ENCODE measurements around the gene TUBGCP2. TPM values are rescaled to one million over a fixed set of nuclear protein-coding genes. Genes with fewer than 3 reads are reported as not detected.
"Not testable (repeated sequence)": the region's sequence is repeated elsewhere in the genome, so short reads cannot be mapped to it uniquely, and the experiment has no call there.

TUBGCP2 gene
- total RNA-seq, 1 donor from 2014 or later, result 65.0 TPM

DNA sequence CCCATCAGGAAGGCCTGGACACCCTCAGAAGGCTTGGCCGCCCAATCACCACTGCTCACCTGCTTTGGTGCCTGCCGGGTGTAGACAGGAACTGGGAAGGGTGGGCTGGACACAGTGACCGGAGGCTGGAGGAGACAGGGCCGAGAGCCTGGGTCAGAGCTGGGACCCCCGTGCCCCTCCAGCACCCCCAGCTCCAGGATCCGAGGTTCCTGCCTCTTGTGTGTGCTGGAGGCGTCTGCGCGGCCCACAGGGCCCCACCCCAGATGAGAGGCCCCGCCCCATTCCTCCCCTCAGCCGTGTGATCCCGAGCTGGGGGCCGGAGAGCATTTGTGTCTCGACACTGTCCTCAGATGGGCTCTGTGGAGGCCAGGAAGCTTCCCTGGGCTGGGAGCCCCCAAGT, 41.4 kb downstream of the TUBGCP2 start:
- Mint-ChIP-seq H3K4me3 (no peak overlapping the region), H3K4me1 (ENCODE audit: low read depth) (peaks cover 34% of the 10 kb centered on the region), H3K9me3 (no peaks in the 10 kb centered on the region), H3K27ac (no peak overlapping the region), H3K27me3 (ENCODE audit: insufficient read depth) (no peaks in the 10 kb centered on the region), H3K36me3 (ENCODE audit: low read depth) (peaks cover 20% of the 10 kb centered on the region)
- DNase-seq (ENCODE audit: low spot score), result no peak
- intact Hi-C loops (cut with micrococcal nuclease), result no loop called here

DNA sequence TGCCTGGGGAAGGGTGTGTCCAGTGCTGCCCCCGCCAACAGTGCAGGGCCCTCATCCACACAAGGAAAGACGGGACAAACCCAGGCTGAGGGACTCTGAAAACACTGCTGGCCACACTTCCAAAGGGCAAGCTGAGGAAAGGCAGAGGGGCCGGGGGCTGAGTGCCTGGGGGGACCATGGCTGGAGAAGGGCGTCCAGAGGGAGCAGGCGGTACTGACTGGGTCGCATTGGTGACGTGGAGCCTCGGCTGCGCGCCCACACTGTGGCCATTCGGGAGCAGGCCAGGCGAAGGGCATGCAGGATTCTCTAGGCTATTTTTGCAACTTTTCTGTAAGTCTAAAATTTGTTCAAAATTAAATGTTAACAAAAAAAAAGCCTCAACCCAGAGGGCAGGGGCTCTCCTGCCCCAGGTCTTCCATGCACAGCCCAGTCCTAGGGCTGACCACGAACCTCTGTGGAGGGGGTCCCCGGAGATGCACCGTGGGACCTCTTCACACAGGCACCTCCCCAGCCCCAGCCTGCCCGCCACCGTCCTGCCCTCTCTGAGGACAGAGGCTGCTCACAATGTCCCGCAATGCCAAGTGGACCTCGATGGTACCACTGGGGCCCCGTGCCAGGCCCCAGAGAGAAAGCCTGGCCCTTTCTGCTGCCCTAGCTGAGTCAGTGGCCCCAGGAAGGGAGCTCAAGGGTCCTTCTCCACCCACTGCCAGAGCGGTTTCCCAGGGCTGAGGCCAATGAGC, 42.4 kb downstream of the TUBGCP2 start:
- peaks cover 14% of the 10 kb centered on the region for H3K36me3 Mint-ChIP-seq (ENCODE audit: low read depth)
- H3K4me1 Mint-ChIP-seq (ENCODE audit: low read depth), result peaks cover 35% of the 10 kb centered on the region
- intact Hi-C loops (cut with micrococcal nuclease), result no loop called here
- no peaks in the 10 kb centered on the region for H3K27me3 Mint-ChIP-seq (ENCODE audit: insufficient read depth)
- H3K9me3 Mint-ChIP-seq, result no peaks in the 10 kb centered on the region
- no peak overlapping the region for H3K4me3 Mint-ChIP-seq
- H3K27ac Mint-ChIP-seq, result no peak overlapping the region
- no peak for DNase-seq (ENCODE audit: low spot score)

DNA sequence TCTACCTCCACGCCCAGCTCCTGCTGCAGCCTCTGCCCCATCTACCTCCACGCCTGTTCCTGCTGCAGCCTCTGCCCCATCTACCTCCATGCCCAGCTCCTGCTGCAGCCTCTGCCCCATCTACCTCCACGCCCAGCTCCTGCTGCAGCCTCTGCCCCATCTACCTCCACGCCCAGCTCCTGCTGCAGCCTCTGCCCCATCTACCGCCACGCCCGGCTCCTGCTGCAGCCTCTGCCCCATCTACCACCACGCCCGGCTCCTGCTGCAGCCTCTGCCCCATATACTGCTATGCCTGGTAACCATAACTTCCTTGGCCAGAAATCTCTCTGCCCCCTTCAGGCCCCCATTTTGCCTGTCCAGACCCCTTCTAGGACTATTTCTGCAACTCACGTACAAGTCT, 43.6 kb downstream of the TUBGCP2 start:
- H3K27ac Mint-ChIP-seq, H3K9me3 Mint-ChIP-seq: not testable (repeated sequence)

DNA sequence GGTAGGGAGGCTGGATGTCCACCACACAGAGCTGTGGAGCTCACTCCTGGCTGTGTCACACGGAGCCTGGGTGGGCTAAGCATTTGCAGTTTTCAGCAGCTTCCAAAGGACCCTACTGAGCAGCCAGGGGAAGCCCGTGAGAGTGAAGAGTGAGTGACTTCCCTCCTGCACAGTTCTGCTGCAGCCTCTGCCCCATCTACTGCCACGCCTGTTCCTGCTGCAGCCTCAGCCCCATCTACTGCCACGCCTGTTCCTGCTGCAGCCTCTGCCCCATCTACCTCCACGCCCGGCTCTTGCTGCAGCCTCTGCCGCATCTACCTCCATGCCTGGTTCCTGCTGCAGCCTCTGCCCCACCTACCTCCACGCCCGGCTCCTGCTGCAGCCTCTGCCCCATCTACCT, 44.2 kb downstream of the TUBGCP2 start:
- DNase-seq (ENCODE audit: low spot score), result peak; percentile 40
- H3K27me3 Mint-ChIP-seq (ENCODE audit: insufficient read depth), result no peaks in the 10 kb centered on the region
- H3K27ac Mint-ChIP-seq, result peak overlapping the region; percentile 48
- peaks cover 14% of the 10 kb centered on the region for H3K36me3 Mint-ChIP-seq (ENCODE audit: low read depth)
- peaks cover 50% of the 10 kb centered on the region for H3K4me1 Mint-ChIP-seq (ENCODE audit: low read depth)
- H3K9me3 Mint-ChIP-seq, result no peaks in the 10 kb centered on the region
- intact Hi-C loops (cut with micrococcal nuclease), result loop anchor here (5.0 kb wide), 1 partner anchor 113 kb away; the partner anchor contains the start of gene PAOX
- H3K4me3 Mint-ChIP-seq, result peak overlapping the region; percentile 13

More for the DNA sequence above, 43.6 kb downstream of the TUBGCP2 start:
- H3K4me1 Mint-ChIP-seq (ENCODE audit: low read depth), result peaks cover 44% of the 10 kb centered on the region
- peak overlapping the region; percentile 37 for H3K4me3 Mint-ChIP-seq
- DNase-seq (ENCODE audit: low spot score); H3K27me3 Mint-ChIP-seq (ENCODE audit: insufficient read depth); intact Hi-C loops (cut with micrococcal nuclease): not testable (repeated sequence)
- peaks cover 14% of the 10 kb centered on the region for H3K36me3 Mint-ChIP-seq (ENCODE audit: low read depth)

DNA sequence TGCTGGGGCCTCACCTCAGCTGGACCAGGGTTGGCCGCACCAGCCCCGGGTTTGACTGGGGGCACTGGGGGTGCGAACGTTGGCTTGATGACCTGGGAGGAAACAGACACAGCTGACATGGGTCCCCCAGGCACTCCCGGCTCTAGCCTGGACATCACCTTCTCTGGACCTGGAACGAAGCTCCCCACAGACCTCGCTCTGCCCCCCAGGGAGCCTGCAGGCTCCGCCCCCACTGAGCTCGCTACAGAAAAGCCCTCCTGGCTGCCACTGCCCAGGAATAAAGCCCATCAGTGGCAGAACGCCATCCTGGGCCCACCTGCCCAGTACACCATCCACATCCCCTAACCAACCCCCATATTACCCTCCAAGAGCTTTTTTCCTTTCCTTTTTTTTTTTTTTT, 45.0 kb downstream of the TUBGCP2 start:
- no peak for DNase-seq (ENCODE audit: low spot score)
- Mint-ChIP-seq H3K27me3 (ENCODE audit: insufficient read depth) (peaks cover 2% of the 10 kb centered on the region), H3K4me1 (ENCODE audit: low read depth) (peaks cover 56% of the 10 kb centered on the region), H3K4me3 (peak overlapping the region; percentile 26), H3K27ac (no peak overlapping the region), H3K9me3 (no peaks in the 10 kb centered on the region), H3K36me3 (ENCODE audit: low read depth) (peaks cover 14% of the 10 kb centered on the region)
- intact Hi-C loops (cut with micrococcal nuclease), result loop anchor here (5.0 kb wide), 1 partner anchor 114 kb away; the partner anchor contains the start of gene PAOX

DNA sequence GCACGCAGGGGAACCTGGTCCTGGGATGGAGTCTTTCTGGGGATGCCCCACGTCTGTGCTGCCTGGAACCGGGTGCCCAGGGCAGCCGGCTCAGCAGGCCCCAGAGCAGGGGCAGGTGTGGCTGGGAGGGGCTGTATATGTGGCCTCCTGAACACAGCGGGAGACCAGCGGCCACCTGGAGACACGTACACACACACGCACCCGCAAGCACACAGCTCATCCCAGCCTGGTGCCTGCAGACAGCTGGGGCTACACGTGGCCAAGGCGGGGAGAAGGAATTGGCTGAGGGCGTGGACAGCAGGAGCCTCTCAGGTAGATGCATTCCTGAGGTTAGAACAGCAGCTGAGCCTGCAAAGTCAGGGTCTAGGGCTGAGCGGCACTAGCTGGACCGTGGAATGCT, 46.0 kb downstream of the TUBGCP2 start:
- intact Hi-C loops (cut with micrococcal nuclease), result loop anchor here (1.0 to 5.0 kb wide), 3 partner anchors 95 to 725 kb away; partner anchors contain the start of genes INPP5A and PAOX
- H3K27ac Mint-ChIP-seq, result peak overlapping the region; percentile 34
- H3K4me1 Mint-ChIP-seq (ENCODE audit: low read depth), result peaks cover 56% of the 10 kb centered on the region
- H3K27me3 Mint-ChIP-seq (ENCODE audit: insufficient read depth), result peaks cover 2% of the 10 kb centered on the region
- H3K9me3 Mint-ChIP-seq, result no peaks in the 10 kb centered on the region
- H3K4me3 Mint-ChIP-seq, result peak overlapping the region; percentile 15
- H3K36me3 Mint-ChIP-seq (ENCODE audit: low read depth), result peaks cover 14% of the 10 kb centered on the region
- no peak for DNase-seq (ENCODE audit: low spot score)

GRCh38 chr10:133261726-133262325, 46.8 kb downstream of the TUBGCP2 start:
- peak overlapping the region; percentile 48 for H3K27ac Mint-ChIP-seq
- H3K27me3 Mint-ChIP-seq (ENCODE audit: insufficient read depth), result peaks cover 5% of the 10 kb centered on the region
- peaks cover 14% of the 10 kb centered on the region for H3K36me3 Mint-ChIP-seq (ENCODE audit: low read depth)
- DNase-seq (ENCODE audit: low spot score), result peak; percentile 76
- H3K9me3 Mint-ChIP-seq, result no peaks in the 10 kb centered on the region
- intact Hi-C loops (cut with micrococcal nuclease), result loop anchor here (1.0 to 5.0 kb wide), 4 partner anchors 13 to 725 kb away; partner anchors contain the start of genes INPP5A and PAOX
- H3K4me1 Mint-ChIP-seq (ENCODE audit: low read depth), result peaks cover 56% of the 10 kb centered on the region
- peak overlapping the region; percentile 65 for H3K4me3 Mint-ChIP-seq

DNA sequence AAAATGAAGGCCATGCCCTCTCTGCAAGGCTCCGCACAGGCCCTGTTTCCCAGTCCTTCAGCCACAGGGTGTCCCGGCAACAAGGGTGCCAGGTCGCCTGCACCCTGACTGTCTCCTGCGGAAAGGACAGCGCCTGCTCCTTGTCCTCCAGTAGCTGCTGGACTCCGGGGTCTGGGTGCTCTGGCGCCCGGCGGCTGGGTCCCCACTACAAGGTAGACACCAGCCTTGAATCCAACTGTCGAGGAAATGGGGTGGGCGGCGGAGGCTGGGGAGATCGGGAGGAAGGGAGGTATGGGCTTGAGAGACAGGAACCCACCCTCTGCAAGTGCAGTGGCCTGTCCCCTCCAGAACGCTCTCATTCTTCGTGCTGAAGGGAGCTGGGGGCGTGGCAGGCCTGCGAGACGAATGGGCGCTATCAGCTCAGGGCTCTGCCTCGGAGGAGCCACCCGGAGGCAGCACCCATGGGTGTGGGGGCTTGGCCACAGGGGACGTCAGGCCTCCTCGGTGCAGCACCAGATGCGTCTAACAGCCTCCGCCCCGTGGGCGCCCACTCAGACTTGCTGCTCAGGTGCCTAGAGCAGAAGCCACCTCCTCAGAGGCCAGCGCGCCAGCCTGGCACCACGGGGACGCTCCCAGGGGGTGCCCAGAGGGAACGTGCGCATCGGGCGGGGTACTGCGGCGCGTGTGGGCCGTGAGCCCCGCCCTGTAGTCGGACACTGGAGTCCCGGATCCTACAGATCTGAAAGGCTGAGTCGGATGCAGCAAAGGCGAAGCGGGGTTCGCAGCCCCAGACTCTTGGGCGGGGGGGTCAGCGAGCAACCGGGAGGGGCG, 47.6 kb downstream of the TUBGCP2 start:
- peaks cover 5% of the 10 kb centered on the region for H3K27me3 Mint-ChIP-seq (ENCODE audit: insufficient read depth)
- peak; percentile 46 for DNase-seq (ENCODE audit: low spot score)
- H3K36me3 Mint-ChIP-seq (ENCODE audit: low read depth), result peaks cover 14% of the 10 kb centered on the region
- no peaks in the 10 kb centered on the region for H3K9me3 Mint-ChIP-seq
- peak overlapping the region; percentile 92 for H3K27ac Mint-ChIP-seq
- peaks cover 56% of the 10 kb centered on the region for H3K4me1 Mint-ChIP-seq (ENCODE audit: low read depth)
- intact Hi-C loops (cut with micrococcal nuclease), result loop anchor here (1.0 to 5.0 kb wide), 2 partner anchors 14 to 116 kb away; partner anchors contain the start of gene PAOX
- peak overlapping the region; percentile 80 for H3K4me3 Mint-ChIP-seq

- intact Hi-C loops (cut with micrococcal nuclease), result loop anchor here (1.0 kb wide), 4 partner anchors 50 to 297 kb away; partner anchors contain the start of gene MTG1
- Mint-ChIP-seq H3K9me3 (no peaks in the 10 kb centered on the region), H3K27ac (peak overlapping the region; percentile 96), H3K4me3 (peak overlapping the region; percentile 80), H3K27me3 (ENCODE audit: insufficient read depth) (peaks cover 5% of the 10 kb centered on the region), H3K36me3 (ENCODE audit: low read depth) (peaks cover 7% of the 10 kb centered on the region), H3K4me1 (ENCODE audit: low read depth) (peaks cover 43% of the 10 kb centered on the region)
- no peak for DNase-seq (ENCODE audit: low spot score)
Measured at GRCh38 chr10:133259602-133259989, 49.1 kb downstream of the TUBGCP2 start.

- peak; percentile 79 for DNase-seq (ENCODE audit: low spot score)
- H3K4me1 Mint-ChIP-seq (ENCODE audit: low read depth), result peaks cover 38% of the 10 kb centered on the region
- intact Hi-C loops (cut with micrococcal nuclease), result loop anchor here (1.0 kb wide), 4 partner anchors 50 to 297 kb away; partner anchors contain the start of gene MTG1
- H3K9me3 Mint-ChIP-seq, result no peaks in the 10 kb centered on the region
- H3K36me3 Mint-ChIP-seq (ENCODE audit: low read depth), result peaks cover 3% of the 10 kb centered on the region
- peak overlapping the region; percentile 96 for H3K27ac Mint-ChIP-seq
- H3K4me3 Mint-ChIP-seq, result peak overlapping the region; percentile 80
- peaks cover 5% of the 10 kb centered on the region for H3K27me3 Mint-ChIP-seq (ENCODE audit: insufficient read depth)
Measured at GRCh38 chr10:133258818-133259601, 49.7 kb downstream of the TUBGCP2 start.

GRCh38 chr10:133258066-133258817, 50.4 kb downstream of the TUBGCP2 start:
- no peaks in the 10 kb centered on the region for H3K9me3 Mint-ChIP-seq
- H3K36me3 Mint-ChIP-seq (ENCODE audit: low read depth), result peaks cover 1% of the 10 kb centered on the region
- H3K27ac Mint-ChIP-seq, result peak overlapping the region; percentile 67
- peak overlapping the region; percentile 11 for H3K4me3 Mint-ChIP-seq
- peaks cover 31% of the 10 kb centered on the region for H3K4me1 Mint-ChIP-seq (ENCODE audit: low read depth)
- intact Hi-C loops (cut with micrococcal nuclease), result no loop called here
- no peak for DNase-seq (ENCODE audit: low spot score)
- H3K27me3 Mint-ChIP-seq (ENCODE audit: insufficient read depth), result peaks cover 5% of the 10 kb centered on the region
